D721Med (cell line): Measurements from ENCODE around the gene ZNF662.
A peak's percentile ranks its signal among the peaks of the same experiment; 100 is the strongest.

Source experiments
- DNase-seq: peaks from one replicate; pipeline ENCODE4 v3.0.0; 2011; ENCODE audit warnings: low spot score; ENCODE audit not compliant: insufficient read length
- FAIRE-seq: peaks from 2 replicates; lab custom pipeline; 2011; peaks lifted over from hg19 to GRCh38; lab: Jason Lieb, UNC
- TF ChIP-seq, protein P1 (sequence below): IDR thresholded peaks from 2 replicates; pipeline ENCODE4 v1.5.1; 2012; ENCODE audit warnings: mild to moderate bottlenecking, control low read depth; ENCODE audit not compliant: insufficient read depth; ENCODE audit errors: missing control alignments

The ZNF662 gene

GRCh38 chr3:42935472-42935871, 29.5 kb downstream of the ZNF662 start:
- TF ChIP-seq, protein P1, sequence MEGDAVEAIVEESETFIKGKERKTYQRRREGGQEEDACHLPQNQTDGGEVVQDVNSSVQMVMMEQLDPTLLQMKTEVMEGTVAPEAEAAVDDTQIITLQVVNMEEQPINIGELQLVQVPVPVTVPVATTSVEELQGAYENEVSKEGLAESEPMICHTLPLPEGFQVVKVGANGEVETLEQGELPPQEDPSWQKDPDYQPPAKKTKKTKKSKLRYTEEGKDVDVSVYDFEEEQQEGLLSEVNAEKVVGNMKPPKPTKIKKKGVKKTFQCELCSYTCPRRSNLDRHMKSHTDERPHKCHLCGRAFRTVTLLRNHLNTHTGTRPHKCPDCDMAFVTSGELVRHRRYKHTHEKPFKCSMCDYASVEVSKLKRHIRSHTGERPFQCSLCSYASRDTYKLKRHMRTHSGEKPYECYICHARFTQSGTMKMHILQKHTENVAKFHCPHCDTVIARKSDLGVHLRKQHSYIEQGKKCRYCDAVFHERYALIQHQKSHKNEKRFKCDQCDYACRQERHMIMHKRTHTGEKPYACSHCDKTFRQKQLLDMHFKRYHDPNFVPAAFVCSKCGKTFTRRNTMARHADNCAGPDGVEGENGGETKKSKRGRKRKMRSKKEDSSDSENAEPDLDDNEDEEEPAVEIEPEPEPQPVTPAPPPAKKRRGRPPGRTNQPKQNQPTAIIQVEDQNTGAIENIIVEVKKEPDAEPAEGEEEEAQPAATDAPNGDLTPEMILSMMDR, result no peak
- FAIRE-seq (no peak), DNase-seq (no peak)

GRCh38 chr3:42936157-42936981, 30.4 kb downstream of the ZNF662 start:
- FAIRE-seq (no peak), DNase-seq (no peak)
- TF ChIP-seq, protein P1, result no peak

DNA sequence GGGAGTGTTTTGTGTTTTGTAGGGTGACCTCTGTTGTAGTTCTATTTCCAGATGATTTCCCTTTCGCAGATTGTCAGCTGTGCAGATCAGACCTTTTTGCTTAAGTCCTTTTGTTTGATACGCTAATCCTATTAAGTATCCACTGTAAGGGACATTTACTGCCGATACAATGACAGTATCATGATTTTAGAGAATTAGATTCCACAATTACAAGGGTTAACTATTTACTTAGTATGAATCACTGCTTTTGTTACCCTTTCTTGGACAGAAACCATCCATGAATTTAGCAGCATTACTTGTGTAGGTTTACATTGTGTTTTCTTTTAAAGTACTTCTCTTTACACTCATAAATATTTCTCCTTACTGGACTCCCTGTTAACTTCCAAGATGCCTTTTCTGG, 31.4 kb downstream of the ZNF662 start:
- TF ChIP-seq, protein P1, result no peak
- FAIRE-seq, result peak; percentile 29
- DNase-seq, result no peak

DNA sequence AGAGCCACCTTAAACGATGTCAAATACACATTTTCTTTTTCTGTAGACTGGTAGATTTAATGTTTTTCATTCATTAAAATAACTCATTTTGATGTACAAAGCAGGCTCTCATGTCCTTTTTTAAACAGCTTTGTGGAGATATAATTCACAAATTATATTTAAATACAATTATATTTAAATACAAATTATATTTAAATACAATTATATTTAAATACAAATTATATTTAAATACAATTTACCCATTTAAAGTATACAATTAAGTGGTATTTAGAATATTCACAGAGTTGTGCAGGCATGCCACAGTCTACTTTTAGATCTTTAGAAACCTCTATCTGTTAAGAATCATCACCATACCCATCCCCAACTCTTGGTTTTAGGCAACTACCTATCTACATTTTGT, 36.8 kb downstream of the ZNF662 start:
- FAIRE-seq (no peak), DNase-seq (no peak)
- TF ChIP-seq, protein P1, result no peak

DNA sequence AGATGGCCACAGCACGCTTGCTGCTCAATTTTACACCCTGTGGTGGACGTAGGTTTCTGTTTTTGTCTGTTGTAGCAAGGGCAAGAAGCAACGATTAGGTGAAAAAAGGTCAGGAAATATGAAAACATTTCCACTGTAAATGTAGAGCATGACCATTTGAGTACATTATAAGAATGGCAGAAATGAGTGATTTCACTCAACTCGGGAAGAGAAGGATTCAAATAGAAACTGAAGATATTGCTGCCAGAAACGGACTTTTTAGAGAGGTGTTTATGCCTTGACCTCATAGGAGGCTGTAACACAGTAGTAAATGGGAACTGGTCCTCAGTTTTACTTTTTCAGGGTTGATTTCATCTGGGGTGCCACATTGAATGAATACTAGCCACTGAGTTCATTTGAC, 40.1 kb downstream of the ZNF662 start:
- FAIRE-seq (no peak), DNase-seq (no peak)
- TF ChIP-seq, protein P1, result no peak

DNA sequence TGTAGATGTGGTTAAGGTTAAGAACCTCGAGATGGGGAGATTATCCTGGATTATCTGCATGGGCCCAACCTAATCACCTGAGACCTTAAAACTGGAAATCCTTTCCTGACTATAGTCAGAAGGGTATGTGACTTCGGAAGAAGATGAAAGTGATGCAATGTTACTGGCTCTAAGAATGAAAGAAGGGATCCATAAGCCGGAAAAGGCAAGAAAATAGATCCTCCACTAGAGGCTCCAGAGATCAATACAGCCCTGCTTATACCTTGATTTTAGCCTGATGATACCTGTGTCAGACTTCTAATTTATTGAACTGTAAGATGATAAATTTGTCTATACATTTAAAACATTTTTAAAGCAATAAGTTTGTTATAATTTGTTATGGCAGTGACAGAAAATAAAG, 51.6 kb downstream of the ZNF662 start:
- DNase-seq (no peak), FAIRE-seq (peak; percentile 96)
- TF ChIP-seq, protein P1, result peak; percentile 9

DNA sequence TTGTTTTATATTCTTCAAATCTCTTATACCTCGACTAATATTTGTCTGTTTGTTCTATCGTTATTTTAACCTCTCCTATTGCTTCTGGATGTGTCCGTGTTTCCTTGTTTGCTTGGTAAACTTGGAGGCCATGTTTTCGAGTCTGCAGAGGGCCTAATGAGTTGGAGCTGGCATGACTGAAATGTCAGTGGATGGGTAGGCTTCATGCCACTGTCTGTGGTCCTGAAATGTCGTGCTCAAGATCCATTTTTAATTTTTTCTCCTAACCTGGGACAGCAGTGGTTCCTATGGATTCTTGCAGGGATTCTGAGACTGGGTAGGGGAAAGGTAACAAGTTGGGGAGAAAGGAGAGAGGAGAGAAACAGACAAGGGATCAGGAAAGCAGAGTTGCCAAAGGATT, 54.3 kb downstream of the ZNF662 start:
- DNase-seq (no peak), FAIRE-seq (no peak)
- TF ChIP-seq, protein P1, result no peak
